OCI-LY7 (cell line): ENCODE measurements around the gene C17orf67.

ENCODE experiments used
- EZH2phosphoT487 ChIP-seq: fragments of 200-600 bp; sonication (generic); IDR thresholded peaks from 2 replicates; pipeline ENCODE4 v1.6.1; 2018; ENCODE audit warnings: low read depth, borderline replicate concordance, mild to moderate bottlenecking, mixed run types, antibody characterized with exemption, low read length, moderate library complexity, mixed read lengths
- TF ChIP-seq, protein P1 (sequence below): fragments of 200-600 bp; sonication (generic); conservative IDR thresholded peaks from 2 replicates; pipeline ENCODE4 v1.5.1; 2014; ENCODE audit warnings: mild to moderate bottlenecking, antibody characterized with exemption, low read length, moderate library complexity, mixed read lengths

DNA sequence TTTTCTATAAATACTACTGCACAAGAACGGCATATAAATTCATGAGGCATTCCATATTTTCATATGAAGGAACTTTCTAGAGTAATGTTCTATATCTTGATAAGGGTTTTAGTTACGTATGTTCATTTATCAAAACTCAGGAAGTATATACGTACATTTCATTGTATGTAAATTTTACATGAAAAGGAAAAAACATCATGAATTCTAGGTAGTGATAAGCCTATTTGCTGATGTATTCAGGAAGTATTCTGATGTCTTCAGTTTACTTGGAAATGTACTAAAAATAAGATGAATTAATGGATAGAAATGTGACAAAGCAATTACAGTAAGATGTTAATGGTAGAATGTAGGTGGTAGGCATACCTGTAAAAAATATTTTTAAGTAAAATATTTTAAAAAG, 5.0 kb upstream of the C17orf67 start:
- TF ChIP-seq, protein P1, sequence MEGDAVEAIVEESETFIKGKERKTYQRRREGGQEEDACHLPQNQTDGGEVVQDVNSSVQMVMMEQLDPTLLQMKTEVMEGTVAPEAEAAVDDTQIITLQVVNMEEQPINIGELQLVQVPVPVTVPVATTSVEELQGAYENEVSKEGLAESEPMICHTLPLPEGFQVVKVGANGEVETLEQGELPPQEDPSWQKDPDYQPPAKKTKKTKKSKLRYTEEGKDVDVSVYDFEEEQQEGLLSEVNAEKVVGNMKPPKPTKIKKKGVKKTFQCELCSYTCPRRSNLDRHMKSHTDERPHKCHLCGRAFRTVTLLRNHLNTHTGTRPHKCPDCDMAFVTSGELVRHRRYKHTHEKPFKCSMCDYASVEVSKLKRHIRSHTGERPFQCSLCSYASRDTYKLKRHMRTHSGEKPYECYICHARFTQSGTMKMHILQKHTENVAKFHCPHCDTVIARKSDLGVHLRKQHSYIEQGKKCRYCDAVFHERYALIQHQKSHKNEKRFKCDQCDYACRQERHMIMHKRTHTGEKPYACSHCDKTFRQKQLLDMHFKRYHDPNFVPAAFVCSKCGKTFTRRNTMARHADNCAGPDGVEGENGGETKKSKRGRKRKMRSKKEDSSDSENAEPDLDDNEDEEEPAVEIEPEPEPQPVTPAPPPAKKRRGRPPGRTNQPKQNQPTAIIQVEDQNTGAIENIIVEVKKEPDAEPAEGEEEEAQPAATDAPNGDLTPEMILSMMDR = no peak
- TF ChIP-seq EZH2phosphoT487 = no peak
